HCT116 (cell line): Measurements from ENCODE around the gene KIF26B.

Experiments
- JUND ChIP-seq: IDR thresholded peaks from 2 replicates; pipeline ENCODE4 v1.6.1; 2012
- POLR2A ChIP-seq: IDR thresholded peaks from 2 replicates; pipeline ENCODE4 v1.7.0; 2011; ENCODE audit warnings: borderline replicate concordance; ENCODE audit not compliant: insufficient read depth, insufficient read length; ENCODE audit errors: extremely low read depth
- POLR2AphosphoS5 ChIP-seq: IDR thresholded peaks from 2 replicates; pipeline ENCODE4 v1.6.1; 2011; ENCODE audit warnings: mild to moderate bottlenecking, low read depth, low read length, moderate library complexity
- RAD21 ChIP-seq: IDR thresholded peaks from 2 replicates; pipeline ENCODE4 v1.6.1; 2012; ENCODE audit warnings: low read depth, mild to moderate bottlenecking
- TF ChIP-seq, protein P1 (sequence below): IDR thresholded peaks from 2 replicates; pipeline ENCODE4 v1.6.1; 2012

DNA sequence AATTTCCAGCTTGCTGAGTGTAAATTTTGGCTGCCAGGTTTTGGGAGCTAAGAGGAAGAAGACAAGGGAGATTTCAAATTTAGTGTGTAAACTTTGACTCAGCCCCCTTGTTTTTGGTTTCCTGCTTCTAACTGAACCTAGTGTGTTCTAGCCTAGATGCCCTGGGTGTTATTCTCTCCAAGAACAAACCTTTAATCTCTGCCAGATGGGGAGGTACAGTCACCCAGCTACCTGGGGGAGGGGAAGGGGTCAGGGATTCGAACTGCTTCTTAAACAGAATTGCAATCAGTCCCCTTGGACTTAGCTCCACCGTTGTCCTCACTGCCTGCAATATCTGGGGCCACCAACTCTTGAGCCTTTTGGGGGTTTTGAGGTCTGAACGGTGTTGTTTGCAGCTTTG lies 238.9 kb downstream of the KIF26B start:
- TF ChIP-seq, protein P1, sequence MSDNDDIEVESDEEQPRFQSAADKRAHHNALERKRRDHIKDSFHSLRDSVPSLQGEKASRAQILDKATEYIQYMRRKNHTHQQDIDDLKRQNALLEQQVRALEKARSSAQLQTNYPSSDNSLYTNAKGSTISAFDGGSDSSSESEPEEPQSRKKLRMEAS, result no peak
- TF ChIP-seq RAD21 (no peak), POLR2AphosphoS5 (no peak), POLR2A (no peak), JUND (no peak)
